ENCODE results near the gene BTBD9.

BTBD9 gene

DNA sequence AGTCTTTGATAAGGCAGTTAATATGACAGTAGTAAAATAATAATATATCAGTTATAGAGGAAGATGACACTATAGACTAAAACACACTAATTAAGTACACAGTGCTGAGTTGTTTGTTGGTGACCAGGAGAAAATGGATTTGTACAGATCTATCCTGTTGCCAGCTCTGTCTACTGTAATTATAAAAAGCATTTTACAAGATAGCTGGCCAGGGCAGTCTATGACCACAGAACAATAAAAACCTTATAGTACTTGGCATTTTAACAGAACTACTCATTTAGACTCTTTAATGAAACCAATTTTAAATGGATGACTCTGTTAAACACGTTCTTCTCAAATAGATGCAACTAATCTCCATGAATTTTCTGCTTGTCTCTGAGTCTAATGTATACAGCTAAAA, 367.5 kb downstream of the BTBD9 start:
- DNase-seq: no peak

DNA sequence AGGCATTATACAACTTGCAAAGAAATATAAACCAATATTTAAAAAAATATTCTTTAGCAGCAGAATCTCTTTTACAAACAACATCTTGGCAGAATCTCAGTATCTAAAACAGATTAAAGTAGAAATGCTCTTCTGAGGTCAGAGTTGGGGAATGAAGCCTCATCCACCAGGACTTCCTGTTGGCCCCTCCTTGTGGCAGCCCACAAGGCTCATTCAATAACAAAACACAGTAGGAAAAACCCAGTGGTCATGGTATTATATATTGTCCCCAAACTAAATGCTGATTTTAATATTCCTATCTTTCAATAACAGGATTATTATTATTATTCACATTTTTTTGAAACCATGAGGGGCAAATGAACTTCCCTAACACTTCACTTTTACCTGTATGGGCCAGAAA, 368.6 kb downstream of the BTBD9 start:
- no peak for DNase-seq

DNA sequence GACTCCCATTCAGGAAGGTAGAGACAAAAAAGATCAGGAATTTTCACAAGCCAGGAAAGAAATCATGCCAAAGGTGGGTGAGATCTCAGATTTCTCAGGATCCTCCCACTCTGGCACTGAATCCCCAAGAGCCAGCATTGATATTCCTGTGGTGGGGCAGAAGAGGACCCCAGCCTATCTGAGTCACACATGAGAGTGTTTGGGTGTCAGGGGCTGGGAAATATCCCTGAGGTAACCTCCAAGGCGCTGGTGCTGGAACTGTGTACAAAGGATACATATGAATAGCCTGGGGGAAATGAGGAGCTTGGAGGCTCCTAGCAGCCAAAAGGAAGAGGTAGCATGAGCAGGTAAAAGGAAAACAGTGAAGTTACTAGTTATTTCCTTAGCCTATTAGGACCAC, 369.4 kb downstream of the BTBD9 start:
- no peak for DNase-seq

DNA sequence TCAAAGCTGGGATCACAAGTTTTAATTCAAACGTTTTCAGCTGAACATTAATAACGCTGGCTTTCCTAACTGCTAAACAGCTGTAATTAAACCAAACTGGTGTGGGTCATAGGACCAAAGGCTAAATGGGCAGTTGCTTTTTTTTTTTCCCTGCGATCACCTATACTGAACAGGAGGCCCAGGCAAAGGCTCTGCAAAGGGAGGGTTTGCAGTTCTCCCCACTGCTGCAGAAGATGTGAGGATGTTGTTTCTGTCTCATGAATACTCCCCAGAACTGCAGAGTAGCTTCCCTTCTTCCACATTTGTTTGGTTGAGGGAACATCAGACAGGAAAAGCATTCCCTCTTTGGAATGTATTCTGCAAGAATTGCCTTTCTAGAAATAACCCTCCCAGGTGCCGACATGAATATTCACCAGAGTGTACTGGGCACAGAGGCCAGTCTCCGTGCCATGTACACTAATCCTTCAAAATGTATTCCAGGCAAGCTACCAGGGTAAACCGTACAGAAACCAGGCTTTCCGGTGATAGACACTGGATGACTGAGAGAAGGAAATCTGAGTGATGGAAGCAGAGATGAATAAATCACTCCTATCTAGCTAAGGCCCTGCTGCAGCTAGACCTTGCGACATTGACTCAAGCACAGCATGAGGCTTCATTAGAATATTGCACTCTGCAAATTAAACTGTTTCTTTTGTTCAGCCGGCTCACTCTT, 370.1 kb downstream of the BTBD9 start:
- no peak for DNase-seq

DNA sequence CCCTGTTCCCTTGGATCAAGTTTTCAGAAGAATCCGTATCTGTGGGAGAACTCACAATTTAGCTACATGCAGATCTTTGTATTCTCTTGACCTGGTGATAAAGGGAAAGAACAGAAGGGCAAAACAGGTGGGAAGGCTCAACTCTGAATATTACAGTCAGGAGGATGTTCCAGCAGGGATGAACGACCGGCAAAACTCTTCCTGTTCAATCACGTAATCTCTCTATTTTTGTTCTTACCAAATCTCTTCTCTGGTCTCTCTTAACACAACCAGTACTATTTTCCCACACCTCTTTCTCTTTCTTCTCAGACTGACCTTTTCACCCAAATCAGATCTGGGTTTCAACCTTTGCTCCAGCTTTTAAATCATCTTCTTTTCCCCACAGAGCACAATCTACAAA, 371.4 kb downstream of the BTBD9 start:
- no peak for DNase-seq

DNA sequence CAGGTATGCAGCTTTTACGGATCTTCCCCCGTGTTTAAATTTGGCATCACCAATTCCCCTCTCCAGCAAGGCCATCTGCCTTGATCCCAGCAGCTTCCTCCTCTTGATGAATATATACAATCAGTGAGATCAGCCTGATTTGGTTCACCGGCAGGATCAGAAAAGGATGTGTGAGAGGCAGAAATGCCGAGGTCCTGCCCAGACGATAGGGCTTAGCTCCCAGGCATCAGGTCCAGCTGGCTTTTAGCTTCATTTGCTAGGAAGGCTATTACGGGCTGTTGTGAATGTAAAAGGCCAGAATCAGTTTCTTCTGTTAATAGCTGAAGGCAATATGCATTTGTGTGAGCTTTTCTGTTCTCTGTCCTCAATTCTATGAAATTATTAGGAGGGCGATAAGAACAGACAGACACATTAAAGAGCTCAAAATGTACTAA, 372.8 kb downstream of the BTBD9 start:
- DNase-seq: no peak

GRCh38 chr6:38264605-38265004, 375.1 kb downstream of the BTBD9 start:
- no peak for DNase-seq

DNA sequence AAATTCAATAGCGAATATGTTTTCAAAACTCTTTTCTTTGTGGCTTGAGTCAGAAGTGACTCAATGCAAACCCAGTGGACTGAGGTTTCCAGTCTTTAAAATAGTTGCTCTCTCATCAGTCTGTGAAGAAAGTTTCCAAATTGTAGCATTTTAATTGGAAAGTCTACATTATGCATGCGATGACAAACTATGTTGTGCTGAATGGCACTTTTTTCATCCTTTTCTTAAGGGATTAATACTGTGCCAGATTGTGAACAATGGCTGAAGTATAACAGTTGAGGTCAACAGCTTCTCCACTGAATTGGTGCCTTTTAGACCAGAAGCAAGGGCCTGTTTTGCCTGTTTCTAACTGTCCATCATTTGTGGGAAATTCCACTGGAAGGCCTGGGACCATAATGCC, 377.1 kb downstream of the BTBD9 start:
- DNase-seq: no peak

DNA sequence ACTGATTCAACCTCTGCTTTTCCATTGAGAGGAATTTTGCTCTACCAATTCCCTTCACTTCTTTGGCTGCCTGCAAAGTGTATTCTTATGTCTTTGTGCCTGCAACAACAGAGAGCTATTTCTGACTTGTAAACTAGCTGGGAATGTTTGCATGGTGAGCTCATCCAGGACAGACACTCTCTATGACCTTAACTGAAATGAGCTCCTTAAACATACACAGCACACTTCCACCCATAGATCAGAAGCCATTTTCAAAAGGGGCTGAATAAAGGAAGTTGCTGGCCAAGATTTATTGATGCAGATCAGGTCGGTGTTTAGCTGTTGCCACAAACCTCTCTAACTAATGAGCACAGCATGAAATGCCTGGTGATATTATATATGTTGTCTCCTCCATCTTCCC, 377.7 kb downstream of the BTBD9 start:
- DNase-seq: no peak

DNA sequence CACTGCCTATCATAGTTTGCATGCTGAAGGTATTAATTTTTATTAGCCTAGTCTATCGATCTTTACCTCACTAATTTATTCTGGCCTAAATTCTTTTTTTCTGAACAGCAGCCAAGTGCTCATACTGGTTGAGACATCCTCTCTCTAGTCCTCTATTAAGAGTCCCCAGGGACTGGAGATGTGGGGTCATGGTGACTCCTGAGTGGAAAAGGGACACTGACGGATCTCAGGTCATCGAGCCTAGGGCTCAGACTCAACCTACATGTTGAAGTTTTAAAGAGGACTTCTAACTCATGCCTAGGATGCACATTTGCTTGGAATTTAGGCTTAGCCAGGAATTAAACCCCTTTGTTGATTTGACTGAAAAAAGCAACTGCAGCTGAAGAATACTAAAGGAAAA, 378.1 kb downstream of the BTBD9 start:
- no peak for DNase-seq

DNA sequence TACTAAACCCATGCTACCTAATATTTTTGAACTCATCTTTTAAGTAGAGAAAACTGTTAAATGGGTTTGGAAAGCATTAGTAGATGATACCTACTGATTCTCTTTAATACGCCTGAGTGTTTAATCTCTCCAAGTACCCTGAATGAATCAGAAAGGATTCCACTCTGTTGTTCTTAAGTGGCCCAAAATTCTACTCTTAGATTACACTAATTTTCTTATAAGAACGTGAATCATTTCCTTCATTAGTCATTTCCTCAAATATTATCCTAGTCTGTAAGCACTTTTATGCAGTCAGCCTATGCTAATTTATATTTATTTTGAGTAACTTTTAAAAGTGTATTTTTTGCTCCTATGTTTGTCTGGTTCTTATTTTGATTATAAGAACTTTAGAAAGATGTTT, 380.0 kb downstream of the BTBD9 start:
- no peak for DNase-seq

GRCh38 chr6:38248500-38249234, 391.1 kb downstream of the BTBD9 start:
- no peak for DNase-seq

DNA sequence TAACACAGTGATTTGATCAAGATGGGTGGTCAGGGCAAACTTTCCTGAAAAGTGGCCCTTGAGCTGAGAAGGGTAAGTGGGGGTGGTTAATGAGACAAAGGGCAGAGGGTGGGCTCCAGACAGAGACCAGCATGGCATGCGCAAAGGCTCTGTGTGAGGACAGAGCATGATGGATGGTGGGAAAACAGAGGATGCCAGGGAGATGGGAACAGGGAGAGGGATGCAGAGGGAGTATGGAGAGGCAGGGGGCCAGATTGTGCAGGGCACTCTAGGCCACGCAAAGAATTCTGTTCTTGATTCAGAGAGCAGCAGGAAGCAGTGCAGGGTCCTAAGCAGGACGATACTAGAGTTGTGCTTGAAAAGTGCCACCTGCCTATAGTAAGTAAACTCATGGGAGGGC, 394.4 kb downstream of the BTBD9 start:
- no peak for DNase-seq

DNA sequence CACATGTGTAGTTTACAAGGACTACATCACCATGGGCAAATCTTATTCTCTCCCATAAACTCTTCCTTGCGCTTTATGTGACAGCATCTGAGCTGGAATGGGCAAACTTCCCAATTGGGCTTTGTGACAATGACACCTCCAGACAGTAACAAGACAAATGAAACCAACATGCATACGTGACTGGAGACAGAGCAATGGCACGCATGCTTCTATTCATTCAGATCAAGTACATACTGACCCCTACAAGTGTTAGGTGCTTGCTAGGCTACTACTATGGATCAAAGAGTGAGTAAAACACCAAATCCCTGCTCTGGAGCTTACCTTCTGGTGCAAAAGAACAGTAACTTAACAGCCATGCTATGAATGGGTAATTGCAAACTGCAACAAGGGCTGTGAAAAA, 394.9 kb downstream of the BTBD9 start:
- DNase-seq: no peak

GRCh38 chr6:38241200-38241871, 398.4 kb downstream of the BTBD9 start:
- DNase-seq: no peak

DNA sequence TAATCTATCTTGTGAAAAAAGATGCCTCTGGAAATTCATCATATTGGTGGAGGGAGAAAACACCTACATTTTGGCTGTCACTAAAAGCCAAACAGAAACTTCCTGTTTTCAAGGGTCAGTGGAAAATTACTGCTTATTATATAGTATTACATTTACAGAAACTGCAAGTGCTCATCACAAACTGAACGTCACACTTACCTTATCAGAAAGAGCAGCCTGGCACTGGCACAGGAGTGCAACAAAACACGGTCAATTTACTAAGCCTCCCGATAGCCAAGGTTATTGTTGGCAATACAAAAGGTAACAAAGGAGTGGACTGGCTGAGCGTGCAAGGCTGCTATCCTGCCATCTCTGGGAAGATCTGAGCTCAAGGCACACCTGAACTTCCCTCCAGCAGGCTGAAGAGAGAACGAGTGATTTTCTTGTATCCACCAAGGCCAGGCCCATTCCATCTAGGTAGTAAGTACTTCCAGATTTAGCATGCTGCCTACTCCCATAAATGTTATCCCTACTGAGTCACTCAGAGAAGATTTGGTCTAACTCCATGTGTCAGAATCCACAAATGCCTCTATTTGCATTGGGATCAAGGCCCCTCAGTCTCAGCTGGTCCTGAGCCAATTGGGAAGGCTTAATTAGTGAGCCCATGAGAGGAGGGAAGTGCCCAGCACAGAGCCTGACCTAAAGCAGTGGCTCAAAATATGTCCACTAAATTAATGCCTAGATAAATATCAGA, 399.8 kb downstream of the BTBD9 start:
- peak; percentile 24 for DNase-seq

DNA sequence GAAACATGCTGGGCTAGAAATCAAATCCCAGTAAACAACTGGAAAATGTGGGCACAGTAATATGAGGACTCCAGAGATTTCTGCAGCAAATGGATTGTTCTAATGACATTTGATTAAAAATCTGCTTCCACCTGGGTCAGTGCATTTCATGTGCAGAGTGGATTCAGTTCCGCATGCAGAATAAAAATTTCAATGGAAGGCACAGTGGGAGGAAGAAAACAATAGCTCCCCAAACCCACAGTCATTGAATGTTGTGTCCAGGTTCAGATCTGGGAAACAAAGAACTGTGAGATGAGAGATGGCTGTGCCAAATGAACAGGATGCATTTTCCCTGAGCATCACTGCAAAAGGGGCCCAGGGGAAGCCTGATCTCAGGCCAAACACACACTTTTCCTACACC, 403.1 kb downstream of the BTBD9 start:
- no peak for DNase-seq

DNA sequence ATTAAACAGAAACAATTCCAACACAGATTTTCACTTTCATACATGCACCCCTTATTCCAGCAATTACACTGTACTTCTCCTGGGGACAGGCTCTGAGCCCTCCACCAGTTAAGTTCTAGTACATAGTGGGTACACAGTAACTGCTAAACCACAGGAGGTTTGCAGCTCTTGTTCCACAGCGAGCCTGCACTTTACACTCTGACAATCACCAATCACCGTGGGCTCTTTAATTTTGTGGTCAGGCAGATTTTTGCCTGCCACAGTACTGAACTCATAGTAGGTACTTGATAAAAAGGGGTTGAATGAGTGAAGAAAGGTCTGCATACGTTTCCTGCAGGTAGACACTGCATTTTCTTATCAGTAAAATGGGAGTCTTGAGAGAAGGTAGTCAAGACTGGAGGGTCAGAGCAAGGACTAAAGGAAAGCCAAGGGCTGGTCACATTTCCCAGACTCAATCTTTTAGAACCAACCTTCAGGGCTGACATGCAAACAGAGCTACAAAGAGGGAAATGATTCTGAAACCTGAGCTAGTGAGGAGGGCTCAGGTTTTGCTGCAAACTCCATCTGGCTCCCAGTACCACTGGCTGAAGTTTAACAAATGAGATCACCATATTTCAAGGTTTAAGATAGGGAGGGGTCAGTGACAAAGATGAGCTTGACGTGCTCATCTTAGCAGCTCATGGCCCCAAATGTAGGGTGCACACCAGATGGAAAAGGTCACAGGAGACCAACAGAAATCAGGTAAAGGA, 404.6 kb downstream of the BTBD9 start:
- DNase-seq: no peak

DNA sequence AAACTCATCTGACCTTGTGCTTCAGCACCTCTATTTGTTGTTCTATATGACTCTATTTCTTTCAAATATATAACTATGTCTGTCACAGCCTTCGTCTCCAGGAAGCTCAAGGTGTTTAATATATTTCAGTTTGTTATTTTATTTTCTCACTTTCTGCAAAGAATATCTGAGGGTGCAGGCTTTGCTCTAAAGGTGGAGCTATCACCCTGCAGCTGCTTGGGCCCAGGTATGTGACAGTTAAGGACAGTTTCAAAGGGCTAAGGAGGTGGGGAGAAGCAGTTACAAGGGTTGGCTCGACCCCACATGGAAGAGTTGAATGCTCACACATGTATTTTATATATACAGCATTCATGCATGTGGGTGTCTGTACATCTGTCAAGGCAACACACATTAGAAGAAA, 405.6 kb downstream of the BTBD9 start:
- no peak for DNase-seq

- DNase-seq: no peak
Measured at GRCh38 chr6:38233161-38233791, 406.5 kb downstream of the BTBD9 start.

DNA sequence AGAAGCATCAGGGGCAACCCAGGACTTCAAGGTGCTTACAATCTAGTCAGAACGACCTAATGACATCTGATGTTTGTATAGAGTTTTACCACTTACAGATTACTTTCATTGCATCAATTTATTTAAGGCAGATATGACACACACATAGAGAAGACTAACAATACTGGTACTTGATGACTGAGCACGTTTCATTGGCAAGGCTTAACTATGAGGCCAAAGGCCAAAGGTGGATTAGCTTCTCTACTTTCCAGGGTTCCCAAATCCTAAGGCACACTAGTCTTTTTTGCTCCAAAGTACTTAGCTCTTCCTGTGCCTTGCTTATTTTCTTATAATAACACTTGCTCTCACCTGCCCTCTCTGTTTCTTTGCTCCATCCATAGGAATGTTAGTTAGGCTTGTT, 414.0 kb downstream of the BTBD9 start:
- no peak for DNase-seq

DNA sequence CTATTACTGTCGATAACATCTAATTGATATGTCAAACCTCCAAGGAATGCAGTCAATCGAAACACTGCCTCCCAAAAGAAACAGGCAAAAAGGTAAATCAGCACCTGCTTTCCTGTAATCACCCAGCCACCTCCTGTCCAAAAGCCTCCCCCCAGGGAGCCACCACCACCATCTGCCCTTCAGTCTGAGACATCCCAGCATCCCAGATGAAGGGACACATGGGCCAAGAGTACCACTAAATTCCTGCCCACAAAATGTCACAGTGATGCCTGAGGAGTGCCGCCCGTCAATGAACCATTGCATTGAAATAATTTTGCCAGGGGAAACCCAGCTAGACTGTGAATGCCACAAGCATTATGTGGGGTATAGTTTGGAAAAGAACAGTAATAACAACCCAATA, 418.5 kb downstream of the BTBD9 start:
- DNase-seq: no peak

All from NCI-H2227 treated with DMSO at 0.1 percent for 48 hours (cell line).